GM21381 (cell line): ENCODE results near the gene NQO2.
"Not testable (repeated sequence)": the region's sequence is repeated elsewhere in the genome, so short reads cannot be mapped to it uniquely, and the experiment has no call there.

Experiments used
- ATAC-seq: cut with Tn5 transposase; IDR thresholded peaks from one replicate; pipeline ENCODE4 v1.9.1; 2021; ENCODE audit warnings: mild to moderate bottlenecking, moderate library complexity; ENCODE audit not compliant: unreplicated experiment

NQO2 gene

GRCh38 chr6:2969549-2969948 is 30.1 kb upstream of the NQO2 start:
- no peak for ATAC-seq

- no peak for ATAC-seq
These were observed 29.5 kb upstream of the NQO2 start for GRCh38 chr6:2970034-2970685.

GRCh38 chr6:2970753-2971419 is 28.8 kb upstream of the NQO2 start:
- no peak for ATAC-seq

- ATAC-seq = no peak
These were observed 28.1 kb upstream of the NQO2 start, which contains the start of gene SERPINB6 for GRCh38 chr6:2971420-2972218. Gene SERPINB6 (minus strand): TSS chr6:2971567. CDS start chr6:2959332, 12,235 bp downstream.

- ATAC-seq = not testable (repeated sequence)
These were observed 27.5 kb upstream of the NQO2 start for GRCh38 chr6:2972219-2972487.

GRCh38 chr6:2972685-2973084 is 27.0 kb upstream of the NQO2 start:
- ATAC-seq = not testable (repeated sequence)

GRCh38 chr6:2973180-2973579 is 26.5 kb upstream of the NQO2 start:
- ATAC-seq = not testable (repeated sequence)

GRCh38 chr6:2973676-2974075 is 26.0 kb upstream of the NQO2 start:
- no peak for ATAC-seq

- no peak for ATAC-seq
These were observed 23.6 kb upstream of the NQO2 start for GRCh38 chr6:2976060-2976459.

GRCh38 chr6:2976571-2977085 is 23.1 kb upstream of the NQO2 start:
- ATAC-seq = no peak

- no peak for ATAC-seq
These were observed 22.4 kb upstream of the NQO2 start for GRCh38 chr6:2977290-2977689.

- no peak for ATAC-seq
These were observed 21.7 kb upstream of the NQO2 start for GRCh38 chr6:2977799-2978590.

- no peak for ATAC-seq
These were observed 20.8 kb upstream of the NQO2 start for GRCh38 chr6:2978923-2979322.

- ATAC-seq = no peak
These were observed 19.8 kb upstream of the NQO2 start for GRCh38 chr6:2979819-2980464.

- no peak for ATAC-seq
These were observed 19.2 kb upstream of the NQO2 start for GRCh38 chr6:2980465-2980855.

GRCh38 chr6:2982426-2983117 is 17.1 kb upstream of the NQO2 start:
- no peak for ATAC-seq

- ATAC-seq = no peak
These were observed 14.8 kb upstream of the NQO2 start for GRCh38 chr6:2984738-2985406.

GRCh38 chr6:2986722-2987221 is 12.9 kb upstream of the NQO2 start:
- no peak for ATAC-seq

GRCh38 chr6:2988094-2988425 is 11.6 kb upstream of the NQO2 start:
- ATAC-seq = no peak
